Measurements from ENCODE around the gene KDM5A. TPM values are rescaled to one million over a fixed set of nuclear protein-coding genes. Genes with fewer than 3 reads are reported as not detected.
"Not testable (repeated sequence)": the region's sequence is repeated elsewhere in the genome, so short reads cannot be mapped to it uniquely, and the experiment has no call there.

The KDM5A gene
- total RNA-seq, 1 donor from 2014 or later = 79.8 TPM

GRCh38 chr12:356276-356988 lies 32.7 kb downstream of the KDM5A start:
- DNase-seq (ENCODE audit: low read depth) = peak; percentile 72
- no peak overlapping the region for H3K4me3 Mint-ChIP-seq (ENCODE audit: unreplicated experiment)

GRCh38 chr12:351197-351596 lies 37.9 kb downstream of the KDM5A start:
- not testable (repeated sequence) for FAIRE-seq
- H3K36me3 Mint-ChIP-seq (ENCODE audit: low read depth, unreplicated experiment) = peaks cover 41% of the 10 kb centered on the region

More at GRCh38 chr12:356276-356988, 32.7 kb downstream of the KDM5A start:
- Histone ChIP-seq H4K20me1 (ENCODE audit: insufficient read depth, low read length) (peaks cover 25% of the 10 kb centered on the region), H2AFZ (ENCODE audit: low read depth, low read length) (no peak overlapping the region), H3K4me1 (ENCODE audit: insufficient read depth, low read length) (peaks cover 9% of the 10 kb centered on the region), H3K4me3 (ENCODE audit: insufficient read depth, low read depth, low read length) (no peak overlapping the region), H3K9ac (ENCODE audit: low read length) (peak overlapping the region; percentile 14), H3K79me2 (ENCODE audit: insufficient read depth, low read length) (peaks cover 14% of the 10 kb centered on the region), H3K4me2 (ENCODE audit: low read length) (peak overlapping the region; percentile 0), H3K36me3 (ENCODE audit: insufficient read depth, low read length) (peaks cover 31% of the 10 kb centered on the region), H3K9me3 (ENCODE audit: insufficient read depth, low read depth, low read length) (no peaks in the 10 kb centered on the region), H3K27ac (ENCODE audit: low read depth, low read length) (peak overlapping the region; percentile 15), H3K27me3 (ENCODE audit: insufficient read depth, low read length) (no peaks in the 10 kb centered on the region)
- Mint-ChIP-seq H3K36me3 (ENCODE audit: low read depth, unreplicated experiment) (peaks cover 37% of the 10 kb centered on the region), H3K27me3 (ENCODE audit: low read depth, unreplicated experiment) (no peaks in the 10 kb centered on the region), H3K9me3 (ENCODE audit: unreplicated experiment) (no peaks in the 10 kb centered on the region), H3K4me1 (ENCODE audit: low read depth, unreplicated experiment) (peaks cover 20% of the 10 kb centered on the region), H3K27ac (ENCODE audit: unreplicated experiment) (peak overlapping the region; percentile 47)
- no peak for FAIRE-seq
- TF ChIP-seq EZH2 (IDR thresholded peaks at IDR 0.05; ENCODE audit: insufficient read depth, low read length) = no peak
- no peak for TF ChIP-seq CTCF (IDR thresholded peaks at IDR 0.05; ENCODE audit: insufficient read depth, low read depth, low read length)

DNA sequence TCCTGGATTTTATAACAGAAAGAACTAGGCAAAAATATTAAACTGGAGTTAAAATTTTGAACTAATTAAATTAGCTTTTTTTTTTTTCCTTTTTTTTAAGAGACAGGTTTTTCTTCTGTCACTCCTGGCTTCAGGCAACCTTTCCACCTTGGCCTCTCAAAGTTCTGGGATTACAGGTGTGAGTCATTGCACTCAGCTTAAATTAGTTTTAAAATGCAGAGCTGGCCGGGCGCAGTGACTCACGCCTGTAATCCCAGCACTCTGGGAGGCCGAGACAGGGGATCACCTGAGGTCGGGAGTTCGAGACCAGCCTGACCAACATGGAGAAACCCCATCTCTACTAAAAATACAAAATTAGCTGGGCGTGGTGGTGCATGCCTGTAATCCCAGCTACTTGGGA lies 39.5 kb downstream of the KDM5A start:
- Histone ChIP-seq H3K36me3 (ENCODE audit: insufficient read depth, low read length) (peaks cover 22% of the 10 kb centered on the region), H4K20me1 (ENCODE audit: insufficient read depth, low read length) (peaks cover 15% of the 10 kb centered on the region)
- peaks cover 39% of the 10 kb centered on the region for H3K36me3 Mint-ChIP-seq (ENCODE audit: low read depth, unreplicated experiment)
- not testable (repeated sequence) for H3K4me2 ChIP-seq (ENCODE audit: low read length); H3K27me3 Mint-ChIP-seq (ENCODE audit: low read depth, unreplicated experiment); H3K4me1 ChIP-seq (ENCODE audit: insufficient read depth, low read length); H3K9me3 Mint-ChIP-seq (ENCODE audit: unreplicated experiment); H3K27ac Mint-ChIP-seq (ENCODE audit: unreplicated experiment); H3K9ac ChIP-seq (ENCODE audit: low read length); H2AFZ ChIP-seq (ENCODE audit: low read depth, low read length); H3K4me3 ChIP-seq (ENCODE audit: insufficient read depth, low read depth, low read length); H3K27ac ChIP-seq (ENCODE audit: low read depth, low read length); H3K4me1 Mint-ChIP-seq (ENCODE audit: low read depth, unreplicated experiment); H3K9me3 ChIP-seq (ENCODE audit: insufficient read depth, low read depth, low read length); FAIRE-seq; DNase-seq (ENCODE audit: low read depth); H3K27me3 ChIP-seq (ENCODE audit: insufficient read depth, low read length); H3K4me3 Mint-ChIP-seq (ENCODE audit: unreplicated experiment); H3K79me2 ChIP-seq (ENCODE audit: insufficient read depth, low read length)

More at GRCh38 chr12:351197-351596, 37.9 kb downstream of the KDM5A start:
- not testable (repeated sequence) for DNase-seq (ENCODE audit: low read depth); H2AFZ ChIP-seq (ENCODE audit: low read depth, low read length); H3K4me3 Mint-ChIP-seq (ENCODE audit: unreplicated experiment); H3K79me2 ChIP-seq (ENCODE audit: insufficient read depth, low read length); H3K9ac ChIP-seq (ENCODE audit: low read length); H3K9me3 ChIP-seq (ENCODE audit: insufficient read depth, low read depth, low read length); H3K27me3 ChIP-seq (ENCODE audit: insufficient read depth, low read length); H3K4me1 ChIP-seq (ENCODE audit: insufficient read depth, low read length); H4K20me1 ChIP-seq (ENCODE audit: insufficient read depth, low read length); H3K27ac ChIP-seq (ENCODE audit: low read depth, low read length); H3K4me2 ChIP-seq (ENCODE audit: low read length); H3K27me3 Mint-ChIP-seq (ENCODE audit: low read depth, unreplicated experiment); H3K27ac Mint-ChIP-seq (ENCODE audit: unreplicated experiment); H3K9me3 Mint-ChIP-seq (ENCODE audit: unreplicated experiment); H3K4me3 ChIP-seq (ENCODE audit: insufficient read depth, low read depth, low read length)
- H3K4me1 Mint-ChIP-seq (ENCODE audit: low read depth, unreplicated experiment) = peaks cover 10% of the 10 kb centered on the region
- H3K36me3 ChIP-seq (ENCODE audit: insufficient read depth, low read length) = peaks cover 33% of the 10 kb centered on the region

- Histone ChIP-seq H4K20me1 (ENCODE audit: insufficient read depth, low read length) (peaks cover 24% of the 10 kb centered on the region), H3K79me2 (ENCODE audit: insufficient read depth, low read length) (peaks cover 42% of the 10 kb centered on the region)
- not testable (repeated sequence) for DNase-seq (ENCODE audit: low read depth); H3K9me3 Mint-ChIP-seq (ENCODE audit: unreplicated experiment); H3K4me2 ChIP-seq (ENCODE audit: low read length); H3K27ac Mint-ChIP-seq (ENCODE audit: unreplicated experiment); H3K9ac ChIP-seq (ENCODE audit: low read length); H3K4me3 ChIP-seq (ENCODE audit: insufficient read depth, low read depth, low read length); H3K4me1 ChIP-seq (ENCODE audit: insufficient read depth, low read length); H3K27ac ChIP-seq (ENCODE audit: low read depth, low read length); H3K4me1 Mint-ChIP-seq (ENCODE audit: low read depth, unreplicated experiment); H3K27me3 Mint-ChIP-seq (ENCODE audit: low read depth, unreplicated experiment); H3K9me3 ChIP-seq (ENCODE audit: insufficient read depth, low read depth, low read length); H3K27me3 ChIP-seq (ENCODE audit: insufficient read depth, low read length); H3K36me3 ChIP-seq (ENCODE audit: insufficient read depth, low read length); FAIRE-seq; H2AFZ ChIP-seq (ENCODE audit: low read depth, low read length); H3K4me3 Mint-ChIP-seq (ENCODE audit: unreplicated experiment)
- peaks cover 36% of the 10 kb centered on the region for H3K36me3 Mint-ChIP-seq (ENCODE audit: low read depth, unreplicated experiment)
These were observed 46.1 kb downstream of the KDM5A start for GRCh38 chr12:343036-343435.
